ENCODE data around the gene CYP51A1.
"Not testable (repeated sequence)": the region's sequence is repeated elsewhere in the genome, so short reads cannot be mapped to it uniquely, and the experiment has no call there.

CYP51A1 gene

GRCh38 chr7:92134271-92135051 is at the start of gene CYP51A1:
TSS of gene CYP51A1 (minus strand) at chr7:92134477. CDS start at chr7:92134364, 113 bp downstream.
- no peaks in the 10 kb centered on the region for H3K9me3 Mint-ChIP-seq
- peaks cover 34% of the 10 kb centered on the region for H3K4me1 Mint-ChIP-seq (ENCODE audit: low read depth)
- peak within 1 kb of the TSS; percentile 99 for H3K27ac Mint-ChIP-seq
- H3K27me3 Mint-ChIP-seq: peaks cover 7% of the 10 kb centered on the region
- peak within 1 kb of the TSS; percentile 98 for H3K4me3 Mint-ChIP-seq
- intact Hi-C loops (cut with micrococcal nuclease): loop anchor here (1.0 to 2.0 kb wide), 4 partner anchors 45 to 394 kb away; partner anchors contain the start of genes ANKIB1, KRIT1, LRRD1 and PEX1
- peaks cover 36% of the 10 kb centered on the region for H3K36me3 Mint-ChIP-seq (ENCODE audit: low read depth)

- H3K4me3 Mint-ChIP-seq: peak within 1 kb of the TSS; percentile 83
- no peaks in the 10 kb centered on the region for H3K9me3 Mint-ChIP-seq
- H3K36me3 Mint-ChIP-seq (ENCODE audit: low read depth): no peaks in the 10 kb centered on the region
- peaks cover 14% of the 10 kb centered on the region for H3K4me1 Mint-ChIP-seq (ENCODE audit: low read depth)
- intact Hi-C loops (cut with micrococcal nuclease): loop anchor here (1.0 to 5.0 kb wide), 2 partner anchors 44 to 268 kb away; partner anchors contain the start of gene GATAD1
- H3K27ac Mint-ChIP-seq: peak within 1 kb of the TSS; percentile 75
- peaks cover 19% of the 10 kb centered on the region for H3K27me3 Mint-ChIP-seq
These were observed 44.9 kb upstream of the CYP51A1 start, which contains the start of gene LRRD1 for GRCh38 chr7:92178928-92179924. TSS of gene LRRD1 (minus strand) at chr7:92179142. CDS start at chr7:92165202, 13,940 bp downstream.

- peaks cover 14% of the 10 kb centered on the region for H3K4me1 Mint-ChIP-seq (ENCODE audit: low read depth)
- no peak overlapping the region for H3K27ac Mint-ChIP-seq
- no peaks in the 10 kb centered on the region for H3K9me3 Mint-ChIP-seq
- H3K27me3 Mint-ChIP-seq: peaks cover 18% of the 10 kb centered on the region
- no peak overlapping the region for H3K4me3 Mint-ChIP-seq
- intact Hi-C loops (cut with micrococcal nuclease): loop anchor here (5.0 kb wide), 1 partner anchor 270 kb away; the partner anchor contains the start of gene GATAD1
- H3K36me3 Mint-ChIP-seq (ENCODE audit: low read depth): no peaks in the 10 kb centered on the region
These were observed 43.1 kb upstream of the CYP51A1 start for GRCh38 chr7:92177362-92177761.

DNA sequence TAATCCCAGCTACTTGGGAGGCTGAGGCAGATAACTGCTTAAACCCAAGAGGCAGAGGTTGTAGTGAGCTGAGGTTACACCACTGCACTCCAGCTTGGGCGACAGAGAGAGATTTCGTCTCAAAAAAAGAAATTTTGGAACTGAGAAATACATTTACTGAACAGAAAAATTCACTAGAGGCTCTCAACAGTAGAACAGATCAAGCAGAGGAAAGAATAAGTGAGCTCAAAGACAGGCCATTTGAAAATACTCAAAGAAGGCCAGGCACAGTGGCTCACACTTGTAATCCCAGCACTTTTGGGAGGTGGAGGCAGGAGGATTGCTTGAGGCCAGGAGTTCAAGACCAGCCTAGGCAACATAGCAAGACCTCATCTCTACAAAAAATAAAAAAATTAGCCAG is 35.3 kb upstream of the CYP51A1 start:
- H3K9me3 Mint-ChIP-seq; H3K36me3 Mint-ChIP-seq (ENCODE audit: low read depth); H3K27ac Mint-ChIP-seq; H3K4me1 Mint-ChIP-seq (ENCODE audit: low read depth); intact Hi-C loops (cut with micrococcal nuclease); H3K4me3 Mint-ChIP-seq; H3K27me3 Mint-ChIP-seq: not testable (repeated sequence)

GRCh38 chr7:92161271-92161670 is 27.0 kb upstream of the CYP51A1 start:
- H3K27ac Mint-ChIP-seq: no peak overlapping the region
- H3K36me3 Mint-ChIP-seq (ENCODE audit: low read depth): no peaks in the 10 kb centered on the region
- H3K27me3 Mint-ChIP-seq: peaks cover 1% of the 10 kb centered on the region
- no peaks in the 10 kb centered on the region for H3K4me1 Mint-ChIP-seq (ENCODE audit: low read depth)
- no peak overlapping the region for H3K4me3 Mint-ChIP-seq
- no peaks in the 10 kb centered on the region for H3K9me3 Mint-ChIP-seq
- intact Hi-C loops (cut with micrococcal nuclease): no loop called here

GRCh38 chr7:92158660-92159575 is 24.6 kb upstream of the CYP51A1 start:
- intact Hi-C loops (cut with micrococcal nuclease): no loop called here
- Mint-ChIP-seq H3K27me3 (peaks cover 1% of the 10 kb centered on the region), H3K4me3 (no peak overlapping the region), H3K36me3 (ENCODE audit: low read depth) (no peaks in the 10 kb centered on the region), H3K27ac (no peak overlapping the region), H3K4me1 (ENCODE audit: low read depth) (peaks cover 5% of the 10 kb centered on the region), H3K9me3 (no peaks in the 10 kb centered on the region)

DNA sequence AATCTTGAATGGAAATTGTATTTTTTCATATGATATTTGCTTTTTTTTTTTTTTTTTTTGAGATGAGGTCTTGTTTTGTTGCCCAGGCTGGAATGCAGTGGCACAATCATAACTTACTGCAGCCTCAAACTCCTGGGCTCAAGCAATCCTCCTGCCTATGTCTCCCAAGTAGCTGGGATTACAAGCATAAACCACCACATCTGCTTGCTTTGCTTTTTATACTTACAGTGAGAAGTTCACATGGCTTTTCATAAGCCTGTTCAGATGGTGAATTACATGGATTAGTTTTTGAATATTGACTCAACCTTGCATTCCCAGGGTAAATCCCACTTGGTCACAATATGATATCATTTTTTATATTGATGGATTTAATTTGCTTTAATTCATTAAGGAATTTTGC is 22.7 kb upstream of the CYP51A1 start:
- Mint-ChIP-seq H3K27ac (no peak overlapping the region), H3K27me3 (peaks cover 1% of the 10 kb centered on the region), H3K9me3 (no peaks in the 10 kb centered on the region), H3K36me3 (ENCODE audit: low read depth) (no peaks in the 10 kb centered on the region), H3K4me3 (no peak overlapping the region), H3K4me1 (ENCODE audit: low read depth) (peaks cover 5% of the 10 kb centered on the region)
- intact Hi-C loops (cut with micrococcal nuclease): no loop called here

DNA sequence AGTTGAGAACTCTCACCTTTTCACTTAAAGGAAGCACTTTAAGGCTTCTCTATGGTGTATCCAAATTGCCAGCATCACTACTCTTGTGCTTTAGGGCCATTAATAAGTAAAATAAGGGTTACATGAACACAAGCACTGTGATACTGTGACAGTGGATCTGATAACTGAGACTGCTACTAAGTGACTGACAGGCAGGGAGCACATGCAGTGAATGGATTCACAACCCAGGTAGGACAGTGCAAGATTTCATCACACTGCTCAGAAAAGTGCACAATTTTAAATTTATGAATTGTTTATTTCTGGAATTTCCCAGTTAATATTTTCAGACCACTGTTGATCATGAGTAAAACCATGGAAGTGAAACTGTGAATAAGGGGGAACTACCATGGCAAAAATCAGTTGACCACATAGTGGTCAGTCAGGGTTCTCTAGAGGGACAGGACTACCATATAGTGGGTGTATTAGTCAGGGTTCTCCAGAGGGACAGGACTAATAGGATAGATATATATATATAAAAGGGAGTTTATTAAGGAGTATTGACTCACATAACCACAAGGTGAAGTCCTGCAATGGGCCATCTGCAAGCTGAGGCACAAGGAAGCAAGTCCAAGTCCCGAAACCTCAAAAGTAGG is 20.9 kb upstream of the CYP51A1 start:
- intact Hi-C loops (cut with micrococcal nuclease): no loop called here
- Mint-ChIP-seq H3K36me3 (ENCODE audit: low read depth) (no peaks in the 10 kb centered on the region), H3K27me3 (peaks cover 2% of the 10 kb centered on the region), H3K4me3 (no peak overlapping the region), H3K4me1 (ENCODE audit: low read depth) (peaks cover 5% of the 10 kb centered on the region), H3K27ac (no peak overlapping the region), H3K9me3 (no peaks in the 10 kb centered on the region)

DNA sequence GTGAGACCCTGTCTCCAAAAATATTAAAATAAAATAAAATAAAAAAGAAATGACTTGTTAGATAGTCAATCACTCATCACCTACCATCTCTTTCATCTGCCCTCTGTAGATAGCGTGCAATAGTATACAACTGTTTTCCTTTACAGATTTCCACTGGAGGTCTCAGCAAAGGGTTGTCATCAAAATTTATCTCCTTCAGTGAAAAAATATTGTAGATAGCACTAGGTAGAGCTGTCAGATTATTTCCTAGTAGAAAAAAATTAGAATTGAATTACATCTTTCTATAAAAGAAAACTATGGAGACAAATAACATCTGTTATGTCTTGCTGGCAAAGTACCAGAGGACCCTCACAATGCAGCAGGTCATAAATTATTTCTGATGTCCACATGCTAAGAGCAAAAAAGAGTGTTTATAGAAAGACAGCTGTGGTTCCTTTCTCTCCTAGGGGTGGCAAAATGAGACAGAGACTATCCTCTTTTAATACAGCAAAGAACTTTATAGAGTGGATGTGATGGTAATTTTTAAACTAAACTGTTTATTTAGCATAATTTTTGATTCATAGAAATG is 16.3 kb upstream of the CYP51A1 start:
- H3K4me1 Mint-ChIP-seq (ENCODE audit: low read depth): peaks cover 2% of the 10 kb centered on the region
- no peaks in the 10 kb centered on the region for H3K36me3 Mint-ChIP-seq (ENCODE audit: low read depth)
- no peaks in the 10 kb centered on the region for H3K9me3 Mint-ChIP-seq
- H3K4me3 Mint-ChIP-seq: no peak overlapping the region
- H3K27ac Mint-ChIP-seq: no peak overlapping the region
- H3K27me3 Mint-ChIP-seq: peaks cover 2% of the 10 kb centered on the region
- intact Hi-C loops (cut with micrococcal nuclease): no loop called here

DNA sequence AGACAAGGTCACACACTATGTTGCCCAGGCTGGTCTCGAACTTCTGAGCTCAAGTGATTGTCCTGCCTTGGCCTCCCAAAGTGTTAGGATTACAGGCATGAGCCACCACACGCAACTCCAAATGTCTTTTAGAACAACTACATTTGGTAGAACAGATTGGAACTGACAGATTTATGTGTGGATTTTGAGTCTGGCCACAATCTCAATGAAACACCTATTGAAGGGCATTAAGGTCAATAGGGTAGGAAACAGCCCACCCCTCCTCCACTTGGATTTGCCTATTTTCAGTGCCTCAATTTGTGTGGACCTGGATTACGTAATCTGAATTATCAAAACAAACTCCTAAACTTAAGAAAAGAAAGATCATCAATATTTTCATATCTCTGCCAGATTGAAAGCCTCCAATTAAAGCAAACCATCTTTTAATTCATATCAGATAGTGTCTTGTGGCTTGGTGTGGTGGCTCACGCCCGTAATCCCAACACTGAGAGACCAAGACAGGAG is 15.5 kb upstream of the CYP51A1 start:
- Mint-ChIP-seq H3K27me3 (peaks cover 2% of the 10 kb centered on the region), H3K27ac (no peak overlapping the region), H3K36me3 (ENCODE audit: low read depth) (no peaks in the 10 kb centered on the region), H3K4me3 (no peak overlapping the region), H3K4me1 (ENCODE audit: low read depth) (no peaks in the 10 kb centered on the region), H3K9me3 (no peaks in the 10 kb centered on the region)
- intact Hi-C loops (cut with micrococcal nuclease): no loop called here

DNA sequence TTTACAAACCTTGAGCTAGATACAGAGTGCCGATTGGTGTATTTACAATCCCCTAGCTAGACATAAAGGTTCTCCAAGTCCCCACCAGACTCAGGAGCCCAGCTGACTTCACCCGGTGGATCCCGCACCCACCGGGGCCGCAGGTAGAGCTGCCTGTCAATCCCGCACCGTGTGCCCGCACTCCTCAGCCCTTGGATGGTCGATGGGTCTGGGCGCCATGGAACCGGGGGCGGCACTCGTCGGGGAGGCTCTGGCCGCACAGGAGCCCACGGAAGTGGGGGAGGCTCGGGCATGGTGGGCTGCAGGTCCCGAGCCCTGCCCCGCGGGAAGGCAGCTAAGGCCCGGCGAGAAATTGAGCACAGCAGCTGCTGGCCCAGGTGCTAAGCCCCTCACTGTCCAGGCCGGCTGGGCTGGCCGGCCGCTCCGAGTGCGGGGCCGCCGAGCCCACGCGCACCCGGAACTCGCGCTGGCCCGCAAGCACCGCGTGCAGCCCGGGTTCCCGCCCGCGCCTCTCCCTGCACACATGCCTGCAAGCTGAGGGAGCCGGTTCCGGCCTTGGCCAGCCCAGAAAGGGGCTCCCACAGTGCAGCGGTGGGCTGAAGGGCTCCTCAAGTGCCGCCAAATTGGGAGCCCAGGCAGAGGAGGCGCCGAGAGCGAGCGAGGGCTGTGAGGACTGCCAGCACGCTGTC is 9.1 kb upstream of the CYP51A1 start:
- H3K27ac Mint-ChIP-seq; H3K27me3 Mint-ChIP-seq; H3K9me3 Mint-ChIP-seq; H3K4me1 Mint-ChIP-seq (ENCODE audit: low read depth); H3K36me3 Mint-ChIP-seq (ENCODE audit: low read depth); H3K4me3 Mint-ChIP-seq; intact Hi-C loops (cut with micrococcal nuclease): not testable (repeated sequence)

GRCh38 chr7:92142791-92143190 is 8.5 kb upstream of the CYP51A1 start:
- H3K4me3 Mint-ChIP-seq; H3K4me1 Mint-ChIP-seq (ENCODE audit: low read depth); intact Hi-C loops (cut with micrococcal nuclease): not testable (repeated sequence)

More at GRCh38 chr7:92142791-92143190, 8.5 kb upstream of the CYP51A1 start:
- H3K27ac Mint-ChIP-seq; H3K9me3 Mint-ChIP-seq; H3K36me3 Mint-ChIP-seq (ENCODE audit: low read depth); H3K27me3 Mint-ChIP-seq: not testable (repeated sequence)

Data from dendritic cell treated with granulocyte-macrophage colony-stimulating factor and Interleukin-4, amounts not matched to agents 40 ng/mL and 50 ng/mL, for 4 days (primary cell).